Activated gamma-delta T cell (primary cell): ENCODE data around the gene ABCA8.
"Not testable (repeated sequence)": the region's sequence is repeated elsewhere in the genome, so short reads cannot be mapped to it uniquely, and the experiment has no call there.

ENCODE experiments used
- DNase-seq: peaks from one replicate; lab custom pipeline; 2025; lab: John Stamatoyannopoulos, UW

Gene ABCA8

GRCh38 chr17:68829211-68829610 lies 126.0 kb downstream of the ABCA8 start:
- DNase-seq = no peak

- DNase-seq = no peak
Observed at GRCh38 chr17:68824707-68825106, 130.5 kb downstream of the ABCA8 start.

- DNase-seq = not testable (repeated sequence)
Observed at GRCh38 chr17:68824185-68824584, 131.0 kb downstream of the ABCA8 start.

- no peak for DNase-seq
Observed at GRCh38 chr17:68822719-68823289, 132.4 kb downstream of the ABCA8 start.

GRCh38 chr17:68821860-68822696 lies 133.1 kb downstream of the ABCA8 start:
- DNase-seq = no peak

GRCh38 chr17:68820825-68821481 lies 134.2 kb downstream of the ABCA8 start:
- DNase-seq = no peak

- DNase-seq = no peak
Observed at GRCh38 chr17:68820476-68820824, 134.7 kb downstream of the ABCA8 start.

- no peak for DNase-seq
Observed at GRCh38 chr17:68819465-68819864, 135.7 kb downstream of the ABCA8 start.
